HEK293 (cell line): Measurements from ENCODE around the gene MOB1A.
A peak's percentile ranks its signal among the peaks of the same experiment; 100 is the strongest.

ENCODE experiments used
- EGR2 ChIP-seq: fragments of 450-650 bp; formaldehyde crosslinking; IDR thresholded peaks from 2 replicates; pipeline ENCODE4 v1.5.1; 2016; ENCODE audit warnings: low read depth, missing biosample characterization, missing genetic modification characterization
- GLIS2 ChIP-seq: fragments of 450-650 bp; formaldehyde crosslinking; IDR thresholded peaks from 2 replicates; pipeline ENCODE4 v1.5.1; 2016; ENCODE audit warnings: missing biosample characterization, missing genetic modification characterization
- HIC1 ChIP-seq: fragments of 450-650 bp; formaldehyde crosslinking; IDR thresholded peaks from 2 replicates; pipeline ENCODE4 v1.5.1; 2016; ENCODE audit warnings: missing biosample characterization, missing genetic modification characterization
- KLF1 ChIP-seq: fragments of 450-650 bp; formaldehyde crosslinking; IDR thresholded peaks from 2 replicates; pipeline ENCODE4 v1.5.1; 2016; ENCODE audit warnings: missing biosample characterization, missing genetic modification characterization
- KLF10 ChIP-seq: fragments of 450-650 bp; IDR thresholded peaks from 2 replicates; pipeline ENCODE4 v1.5.1; 2018; ENCODE audit warnings: missing biosample characterization, mild to moderate bottlenecking, missing genetic modification characterization
- KLF16 ChIP-seq: fragments of 450-650 bp; formaldehyde crosslinking; IDR thresholded peaks from 2 replicates; pipeline ENCODE4 v1.5.1; 2017; ENCODE audit warnings: missing biosample characterization, missing genetic modification characterization
- PBX3 ChIP-seq: sonication (generic); formaldehyde crosslinking; IDR thresholded peaks from 2 replicates; pipeline ENCODE4 v1.8.1; 2022; ENCODE audit warnings: mild to moderate bottlenecking, moderate library complexity, missing genetic modification reagents
- PRDM10 ChIP-seq: fragments of 450-650 bp; formaldehyde crosslinking; IDR thresholded peaks from 2 replicates; pipeline ENCODE4 v1.5.1; 2016; ENCODE audit warnings: missing biosample characterization, missing genetic modification characterization
- SALL2 ChIP-seq: fragments of 450-650 bp; formaldehyde crosslinking; IDR thresholded peaks from 2 replicates; pipeline ENCODE4 v1.5.0; 2017; ENCODE audit warnings: missing biosample characterization, mild to moderate bottlenecking, missing genetic modification characterization, borderline replicate concordance
- SCRT2 ChIP-seq: fragments of 450-650 bp; formaldehyde crosslinking; IDR thresholded peaks from 2 replicates; pipeline ENCODE4 v1.5.1; 2016; ENCODE audit warnings: missing biosample characterization, missing genetic modification characterization
- SP2 ChIP-seq: fragments of 450-650 bp; formaldehyde crosslinking; IDR thresholded peaks from 2 replicates; pipeline ENCODE4 v1.5.1; 2016; ENCODE audit warnings: missing biosample characterization, missing genetic modification characterization
- SP3 ChIP-seq: fragments of 450-650 bp; formaldehyde crosslinking; IDR thresholded peaks from 2 replicates; pipeline ENCODE4 v1.5.1; 2016; ENCODE audit warnings: missing biosample characterization, missing genetic modification characterization
- TCF7L2 ChIP-seq: IDR thresholded peaks from 2 replicates; pipeline ENCODE4 v1.6.1; 2011; ENCODE audit warnings: low read depth, mild to moderate bottlenecking, inconsistent platforms, low read length, moderate library complexity, borderline replicate concordance
- WT1 ChIP-seq: fragments of 450-650 bp; formaldehyde crosslinking; IDR thresholded peaks from 2 replicates; pipeline ENCODE4 v1.5.1; 2016; ENCODE audit warnings: missing biosample characterization, missing genetic modification characterization
- YY2 ChIP-seq: fragments of 450-650 bp; formaldehyde crosslinking; IDR thresholded peaks from 2 replicates; pipeline ENCODE4 v1.5.1; 2016; ENCODE audit warnings: missing biosample characterization, missing genetic modification characterization
- ZBTB17 ChIP-seq: fragments of 450-650 bp; formaldehyde crosslinking; IDR thresholded peaks from 2 replicates; pipeline ENCODE4 v1.5.1; 2016; ENCODE audit warnings: missing biosample characterization, missing genetic modification characterization
- ZBTB20 ChIP-seq: fragments of 450-650 bp; formaldehyde crosslinking; IDR thresholded peaks from 2 replicates; pipeline ENCODE4 v1.5.1; 2016; ENCODE audit warnings: missing biosample characterization, missing genetic modification characterization
- ZBTB26 ChIP-seq: fragments of 450-650 bp; formaldehyde crosslinking; optimal IDR thresholded peaks from 2 replicates; pipeline ENCODE3; 2016; ENCODE audit warnings: missing biosample characterization, mild to moderate bottlenecking, missing genetic modification characterization
- ZBTB7A ChIP-seq: fragments of 450-650 bp; formaldehyde crosslinking; IDR thresholded peaks from 2 replicates; pipeline ENCODE4 v1.5.1; 2016; ENCODE audit warnings: low read depth, missing biosample characterization, missing genetic modification characterization
- ZNF133 ChIP-seq: fragments of 450-650 bp; formaldehyde crosslinking; IDR thresholded peaks from 2 replicates; pipeline ENCODE4 v1.5.1; 2016; ENCODE audit warnings: missing biosample characterization, missing genetic modification characterization
- ZNF2 ChIP-seq: fragments of 450-650 bp; formaldehyde crosslinking; IDR thresholded peaks from 2 replicates; pipeline ENCODE4 v1.5.1; 2016; ENCODE audit warnings: missing biosample characterization, missing genetic modification characterization
- ZNF350 ChIP-seq: fragments of 450-650 bp; formaldehyde crosslinking; IDR thresholded peaks from 2 replicates; pipeline ENCODE4 v1.5.0; 2017; ENCODE audit warnings: missing biosample characterization, mild to moderate bottlenecking, missing genetic modification characterization
- ZNF423 ChIP-seq: fragments of 450-650 bp; formaldehyde crosslinking; IDR thresholded peaks from 2 replicates; pipeline ENCODE4 v1.5.1; 2016; ENCODE audit warnings: missing biosample characterization, missing genetic modification characterization
- ZNF488 ChIP-seq: fragments of 450-650 bp; formaldehyde crosslinking; IDR thresholded peaks from 2 replicates; pipeline ENCODE4 v1.5.1; 2016; ENCODE audit warnings: missing biosample characterization, missing genetic modification characterization
- ZNF530 ChIP-seq: fragments of 450-650 bp; formaldehyde crosslinking; IDR thresholded peaks from 2 replicates; pipeline ENCODE4 v1.5.1; 2016; ENCODE audit warnings: low read depth, missing biosample characterization, missing genetic modification characterization
- ZNF600 ChIP-seq: fragments of 450-650 bp; formaldehyde crosslinking; IDR thresholded peaks from 2 replicates; pipeline ENCODE4 v1.5.1; 2016; ENCODE audit warnings: missing biosample characterization, missing genetic modification characterization
- ZNF677 ChIP-seq: fragments of 450-650 bp; IDR thresholded peaks from 2 replicates; pipeline ENCODE4 v1.5.0; 2018; ENCODE audit warnings: missing biosample characterization, mild to moderate bottlenecking, missing genetic modification characterization, moderate library complexity
- ZNF704 ChIP-seq: fragments of 450-650 bp; formaldehyde crosslinking; IDR thresholded peaks from 2 replicates; pipeline ENCODE4 v1.5.1; 2016; ENCODE audit warnings: missing biosample characterization, missing genetic modification characterization
- ZNF777 ChIP-seq: fragments of 450-650 bp; formaldehyde crosslinking; IDR thresholded peaks from 2 replicates; pipeline ENCODE4 v1.5.1; 2017; ENCODE audit warnings: missing biosample characterization, missing genetic modification characterization, borderline replicate concordance
- ZSCAN30 ChIP-seq: fragments of 450-650 bp; IDR thresholded peaks from 2 replicates; pipeline ENCODE4 v1.5.1; 2018; ENCODE audit warnings: missing biosample characterization, mild to moderate bottlenecking, missing genetic modification characterization, moderate library complexity

Gene MOB1A

GRCh38 chr2:74198461-74199274 is 20.0 kb upstream of the MOB1A start, which contains the start of gene MTHFD2 (continued):
- TF ChIP-seq PRDM10 (tag by site-specific recombination): peak; percentile 63
- peak; percentile 45; the same call in 1 of the 2 replicates for TF ChIP-seq ZBTB7A (tag by site-specific recombination)
- no peak; the same call in 1 of the 2 replicates for TF ChIP-seq HIC1 (tag by site-specific recombination)
- peak; percentile 95 for TF ChIP-seq ZBTB26 (tag by site-specific recombination)
- TF ChIP-seq ZNF704: no peak
- no peak for TF ChIP-seq EGR2 (tag by site-specific recombination)
- peak; percentile 3 for TF ChIP-seq KLF1
- peak; percentile 71 for TF ChIP-seq ZSCAN30 (tag by site-specific recombination)
- no peak for TF ChIP-seq TCF7L2
- TF ChIP-seq SP2 (tag by site-specific recombination): peak; percentile 83
- TF ChIP-seq ZBTB17: peak; percentile 78
- peak; percentile 67; the same call in 1 of the 2 replicates for TF ChIP-seq ZNF777 (tag by site-specific recombination)
- peak; percentile 92 for TF ChIP-seq ZNF600 (tag by site-specific recombination)
- TF ChIP-seq ZNF2 (tag by site-specific recombination): peak; percentile 82
- TF ChIP-seq ZNF423 (tag by site-specific recombination): peak; percentile 32; the same call in 1 of the 2 replicates
- 0 out of 2 replicates have a peak, but pooled peaks have one; percentile 29 for TF ChIP-seq SCRT2 (tag by site-specific recombination)
- TF ChIP-seq ZNF133 (tag by site-specific recombination): no peak
- TF ChIP-seq KLF16 (tag by site-specific recombination): peak; percentile 77
- TF ChIP-seq ZBTB20 (tag by site-specific recombination): peak; percentile 55; the same call in 1 of the 2 replicates
- TF ChIP-seq WT1: peak; percentile 35; the same call in 1 of the 2 replicates
- TF ChIP-seq ZNF530: no peak
- 0 out of 2 replicates have a peak, but pooled peaks have one; percentile 50 for TF ChIP-seq ZNF677 (tag by site-specific recombination)
- no peak for TF ChIP-seq ZNF488 (tag by site-specific recombination)
- peak; percentile 59 for TF ChIP-seq KLF10
- TF ChIP-seq PBX3 (CRISPR knock-in tag): peak; percentile 82
- TF ChIP-seq ZNF350: no peak
- peak; percentile 58 for TF ChIP-seq SP3 (tag by site-specific recombination)
- TF ChIP-seq YY2 (tag by site-specific recombination): peak; percentile 70; the same call in 1 of the 2 replicates
- 0 out of 2 replicates have a peak, but pooled peaks have one; percentile 34 for TF ChIP-seq GLIS2 (tag by site-specific recombination)
- peak; percentile 32; the same call in 1 of the 2 replicates for TF ChIP-seq SALL2 (tag by site-specific recombination)
